ENCODE results near the gene PRKN.

PRKN gene

GRCh38 chr6:161943561-161943960 is 784.0 kb downstream of the PRKN start (continued):
- TF ChIP-seq TCF4 (CRISPR knock-in tag; IDR thresholded peaks at IDR 0.05; ENCODE audit: borderline replicate concordance) = no peak

GRCh38 chr6:161941565-161941964 is 786.0 kb downstream of the PRKN start:
- ATAC-seq = no peak
- no peak for TF ChIP-seq ZFP3 (CRISPR knock-in tag; IDR thresholded peaks at IDR 0.05)
- no peak for TF ChIP-seq TOX (CRISPR knock-in tag; IDR thresholded peaks at IDR 0.05; ENCODE audit: borderline replicate concordance)
- no peak for TF ChIP-seq ZFP30 (CRISPR knock-in tag; IDR thresholded peaks at IDR 0.05)
- no peak for TF ChIP-seq PATZ1 (CRISPR knock-in tag; IDR thresholded peaks at IDR 0.05; ENCODE audit: borderline replicate concordance)
- no peak for TF ChIP-seq PPARA (CRISPR knock-in tag; IDR thresholded peaks at IDR 0.05; ENCODE audit: borderline replicate concordance)
- TF ChIP-seq ZC3H10 (CRISPR knock-in tag; IDR thresholded peaks at IDR 0.05) = no peak
- no peak for TF ChIP-seq RARB (CRISPR knock-in tag; IDR thresholded peaks at IDR 0.05)
- TF ChIP-seq ZNF70 (CRISPR knock-in tag; IDR thresholded peaks at IDR 0.05) = no peak
- TF ChIP-seq GLIS3 (CRISPR knock-in tag; IDR thresholded peaks at IDR 0.05) = no peak
- no peak for TF ChIP-seq TCF4 (CRISPR knock-in tag; IDR thresholded peaks at IDR 0.05; ENCODE audit: borderline replicate concordance)
- no peak for TF ChIP-seq OSR1 (CRISPR knock-in tag; IDR thresholded peaks at IDR 0.05)
- TF ChIP-seq BACH2 (CRISPR knock-in tag; IDR thresholded peaks at IDR 0.05; ENCODE audit: borderline replicate concordance) = no peak
- no peak for TF ChIP-seq ZNF565 (CRISPR knock-in tag; conservative IDR thresholded peaks at IDR 0.05; ENCODE audit: low read depth)
- TF ChIP-seq ARNTL (CRISPR knock-in tag; IDR thresholded peaks at IDR 0.05; ENCODE audit: borderline replicate concordance, low read depth) = no peak
- TF ChIP-seq CSRNP3 (CRISPR knock-in tag; IDR thresholded peaks at IDR 0.05) = no peak
- TF ChIP-seq ESRRG (CRISPR knock-in tag; IDR thresholded peaks at IDR 0.05) = no peak
- no peak for TF ChIP-seq CREB5 (CRISPR knock-in tag; IDR thresholded peaks at IDR 0.05; ENCODE audit: low read depth)
- TF ChIP-seq ZNF8 (CRISPR knock-in tag; IDR thresholded peaks at IDR 0.05) = no peak
- TF ChIP-seq CSDC2 (CRISPR knock-in tag; IDR thresholded peaks at IDR 0.05) = no peak

GRCh38 chr6:161940519-161940918 is 787.0 kb downstream of the PRKN start:
- no peak for TF ChIP-seq SNAI2 (CRISPR knock-in tag; IDR thresholded peaks at IDR 0.05)
- no peak for TF ChIP-seq PATZ1 (CRISPR knock-in tag; IDR thresholded peaks at IDR 0.05; ENCODE audit: borderline replicate concordance)
- no peak for TF ChIP-seq ZNF8 (CRISPR knock-in tag; IDR thresholded peaks at IDR 0.05)
- no peak for TF ChIP-seq RARB (CRISPR knock-in tag; IDR thresholded peaks at IDR 0.05)
- no peak for TF ChIP-seq ZNF70 (CRISPR knock-in tag; IDR thresholded peaks at IDR 0.05)
- TF ChIP-seq PPARA (CRISPR knock-in tag; IDR thresholded peaks at IDR 0.05; ENCODE audit: borderline replicate concordance) = no peak
- TF ChIP-seq OSR1 (CRISPR knock-in tag; IDR thresholded peaks at IDR 0.05) = no peak
- no peak for TF ChIP-seq ESRRG (CRISPR knock-in tag; IDR thresholded peaks at IDR 0.05)
- TF ChIP-seq POU6F1 (CRISPR knock-in tag; IDR thresholded peaks at IDR 0.05; ENCODE audit: borderline replicate concordance, low read depth) = no peak
- TF ChIP-seq CSDC2 (CRISPR knock-in tag; IDR thresholded peaks at IDR 0.05) = no peak
- TF ChIP-seq BACH2 (CRISPR knock-in tag; IDR thresholded peaks at IDR 0.05; ENCODE audit: borderline replicate concordance) = no peak
- no peak for TF ChIP-seq CSRNP3 (CRISPR knock-in tag; IDR thresholded peaks at IDR 0.05)
- no peak for TF ChIP-seq TSHZ2 (CRISPR knock-in tag; IDR thresholded peaks at IDR 0.05)
- no peak for TF ChIP-seq GLIS3 (CRISPR knock-in tag; IDR thresholded peaks at IDR 0.05)
- TF ChIP-seq ZC3H10 (CRISPR knock-in tag; IDR thresholded peaks at IDR 0.05) = no peak
- TF ChIP-seq ISL1 (CRISPR knock-in tag; IDR thresholded peaks at IDR 0.05) = no peak
- TF ChIP-seq TOX (CRISPR knock-in tag; IDR thresholded peaks at IDR 0.05; ENCODE audit: borderline replicate concordance) = no peak
- no peak for TF ChIP-seq TCF4 (CRISPR knock-in tag; IDR thresholded peaks at IDR 0.05; ENCODE audit: borderline replicate concordance)
- no peak for TF ChIP-seq CREB5 (CRISPR knock-in tag; IDR thresholded peaks at IDR 0.05; ENCODE audit: low read depth)
- ATAC-seq = no peak

Data from SK-N-SH treated with all-trans-retinoic acid at 6 μM for 48 hours (cell line).